Endodermal cell (in vitro differentiated cells): ENCODE measurements around the gene TMEM39A. TPM values are rescaled to one million over a fixed set of nuclear protein-coding genes. Genes with fewer than 3 reads are reported as not detected.

Source experiments
- DNase-seq: peaks from one replicate; pipeline ENCODE4 v3.0.0-alpha.2; 2017
- H3K27ac ChIP-seq: 2 replicates; pipeline ENCODE4 v1.5.1; 2013; ENCODE audit warnings: mild to moderate bottlenecking, low read depth, low read length, moderate library complexity
- H3K27me3 ChIP-seq: 2 replicates; pipeline ENCODE4 v1.6.1; 2013; ENCODE audit warnings: mild to moderate bottlenecking, low read length, moderate library complexity; ENCODE audit not compliant: insufficient read depth, control insufficient read depth, poor library complexity, severe bottlenecking
- H3K36me3 ChIP-seq: 2 replicates; pipeline ENCODE4 v1.7.0; 2013; ENCODE audit warnings: mild to moderate bottlenecking, low read length, moderate library complexity; ENCODE audit not compliant: control insufficient read depth, insufficient read depth
- H3K4me1 ChIP-seq: one replicate; pipeline ENCODE4 v1.7.0; 2013; ENCODE audit warnings: low read length; ENCODE audit not compliant: control insufficient read depth, insufficient read depth
- H3K4me3 ChIP-seq: 2 replicates; pipeline ENCODE4 v1.5.1; 2013; ENCODE audit warnings: mild to moderate bottlenecking, low read length, moderate library complexity
- H3K9ac ChIP-seq: 2 replicates; pipeline ENCODE4 v1.6.1; 2013; ENCODE audit warnings: mild to moderate bottlenecking, low read length, moderate library complexity; ENCODE audit not compliant: poor library complexity, severe bottlenecking; ENCODE audit errors: extremely low read depth
- H3K9me3 ChIP-seq: 2 replicates; pipeline ENCODE4 v1.6.1; 2013; ENCODE audit warnings: mild to moderate bottlenecking, low read length, moderate library complexity; ENCODE audit not compliant: control insufficient read depth
- H3K27ac Mint-ChIP-seq: 2 replicates; pipeline ENCODE4 v1.8.0; 2020; ENCODE audit warnings: mixed read lengths
- H3K27me3 Mint-ChIP-seq: 2 replicates; pipeline ENCODE4 v1.8.0; 2021; ENCODE audit warnings: mild to moderate bottlenecking, mixed read lengths; ENCODE audit not compliant: insufficient read depth
- H3K36me3 Mint-ChIP-seq: 2 replicates; pipeline ENCODE4 v1.8.0; 2020; ENCODE audit warnings: low read depth, mixed read lengths
- H3K4me1 Mint-ChIP-seq: 2 replicates; pipeline ENCODE4 v1.8.0; 2020; ENCODE audit warnings: mixed read lengths
- H3K4me3 Mint-ChIP-seq: 2 replicates; pipeline ENCODE4 v1.8.0; 2020; ENCODE audit warnings: mild to moderate bottlenecking, moderate library complexity, mixed read lengths
- H3K9me3 Mint-ChIP-seq: 2 replicates; pipeline ENCODE4 v1.8.0; 2020; ENCODE audit warnings: mild to moderate bottlenecking, mixed read lengths
- WGBS, 2 experiments: methylation state at CpG; one replicate each; pipeline versions ENCODE4 v1.1.5 to v1.1.7; 2013; ENCODE audit warnings: missing lambda C conversion rate in 2 of 2, mixed read lengths in 1 of 2; ENCODE audit not compliant: insufficient coverage in 1 of 2, insufficient read length in 1 of 2; 5-methylcytosine and 5-hydroxymethylcytosine counted together
- total RNA-seq, 2 donors: library from RNA; stranded (reverse); fragmentation: NEBNext Ultra II Directional in 1 of 2; extraction: Animal tissue kit (Norgen Biotek cat#: 25700) in 1 of 2; gene quantifications; 2 replicates in 1 of 2; 3 replicates in 1 of 2; pipeline ENCODE4 v1.2.1, GENCODE V29; 2021
- TF ChIP-seq, protein P1 (sequence below): fragments of 200-600 bp; sonication (generic); conservative IDR thresholded peaks from 2 replicates; pipeline ENCODE4 v1.5.0; 2021; ENCODE audit warnings: antibody characterized with exemption, mild to moderate bottlenecking

TMEM39A gene
- total RNA-seq, 2 donors from 2014 or later: 62.3 to 81.8 TPM

- Mint-ChIP-seq H3K27ac (no peak overlapping the region), H3K9me3 (no peaks in the 10 kb centered on the region), H3K4me1 (peaks cover 35% of the 10 kb centered on the region), H3K36me3 (peaks cover 2% of the 10 kb centered on the region), H3K4me3 (no peak overlapping the region), H3K27me3 (no peaks in the 10 kb centered on the region)
- no peaks in the 10 kb centered on the region for H3K9me3 ChIP-seq
- DNase-seq: no peak
- no peak overlapping the region for H3K4me3 ChIP-seq
- peaks cover 6% of the 10 kb centered on the region for H3K4me1 ChIP-seq
- WGBS, 2 experiments: 93 to 95% methylated on average over 4 to 5 of the region's 5 CpGs
- no peak overlapping the region for H3K27ac ChIP-seq
- H3K36me3 ChIP-seq: peaks cover 5% of the 10 kb centered on the region
- H3K9ac ChIP-seq: no peak overlapping the region
- H3K27me3 ChIP-seq: no peaks in the 10 kb centered on the region
- TF ChIP-seq, protein P1, sequence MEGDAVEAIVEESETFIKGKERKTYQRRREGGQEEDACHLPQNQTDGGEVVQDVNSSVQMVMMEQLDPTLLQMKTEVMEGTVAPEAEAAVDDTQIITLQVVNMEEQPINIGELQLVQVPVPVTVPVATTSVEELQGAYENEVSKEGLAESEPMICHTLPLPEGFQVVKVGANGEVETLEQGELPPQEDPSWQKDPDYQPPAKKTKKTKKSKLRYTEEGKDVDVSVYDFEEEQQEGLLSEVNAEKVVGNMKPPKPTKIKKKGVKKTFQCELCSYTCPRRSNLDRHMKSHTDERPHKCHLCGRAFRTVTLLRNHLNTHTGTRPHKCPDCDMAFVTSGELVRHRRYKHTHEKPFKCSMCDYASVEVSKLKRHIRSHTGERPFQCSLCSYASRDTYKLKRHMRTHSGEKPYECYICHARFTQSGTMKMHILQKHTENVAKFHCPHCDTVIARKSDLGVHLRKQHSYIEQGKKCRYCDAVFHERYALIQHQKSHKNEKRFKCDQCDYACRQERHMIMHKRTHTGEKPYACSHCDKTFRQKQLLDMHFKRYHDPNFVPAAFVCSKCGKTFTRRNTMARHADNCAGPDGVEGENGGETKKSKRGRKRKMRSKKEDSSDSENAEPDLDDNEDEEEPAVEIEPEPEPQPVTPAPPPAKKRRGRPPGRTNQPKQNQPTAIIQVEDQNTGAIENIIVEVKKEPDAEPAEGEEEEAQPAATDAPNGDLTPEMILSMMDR: no peak
Observed at GRCh38 chr3:119400466-119400865, 62.9 kb downstream of the TMEM39A start.

DNA sequence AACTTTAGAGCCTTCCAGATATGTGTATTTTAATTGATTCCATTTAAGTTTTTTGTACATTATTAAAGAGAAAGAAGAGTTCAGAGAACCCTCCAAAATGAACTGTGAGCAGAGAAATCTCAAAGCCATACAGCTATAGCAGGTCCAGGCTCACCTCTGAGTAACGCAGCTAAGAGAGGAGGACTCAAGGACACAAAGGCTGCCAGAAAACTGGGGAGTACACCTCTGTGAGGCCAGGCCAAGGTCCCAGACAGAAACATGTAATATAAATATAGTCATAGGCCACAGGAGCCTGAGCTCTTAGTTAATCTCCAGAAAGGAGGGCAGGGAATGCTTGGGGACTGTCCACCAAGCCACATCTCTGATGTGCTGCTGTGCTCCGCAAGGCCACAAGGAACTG lies 66.5 kb downstream of the TMEM39A start:
- Histone ChIP-seq H3K27me3 (no peaks in the 10 kb centered on the region), H3K9ac (no peak overlapping the region), H3K27ac (no peak overlapping the region), H3K4me3 (no peak overlapping the region), H3K4me1 (no peaks in the 10 kb centered on the region), H3K36me3 (no peaks in the 10 kb centered on the region), H3K9me3 (no peaks in the 10 kb centered on the region)
- Mint-ChIP-seq H3K9me3 (no peaks in the 10 kb centered on the region), H3K27me3 (no peaks in the 10 kb centered on the region), H3K4me1 (peaks cover 15% of the 10 kb centered on the region), H3K36me3 (no peaks in the 10 kb centered on the region), H3K27ac (no peak overlapping the region), H3K4me3 (no peak overlapping the region)
- TF ChIP-seq, protein P1: no peak
- no peak for DNase-seq
- 93 to 95% methylated on average over 2 of the region's 2 CpGs for WGBS, 2 experiments

DNA sequence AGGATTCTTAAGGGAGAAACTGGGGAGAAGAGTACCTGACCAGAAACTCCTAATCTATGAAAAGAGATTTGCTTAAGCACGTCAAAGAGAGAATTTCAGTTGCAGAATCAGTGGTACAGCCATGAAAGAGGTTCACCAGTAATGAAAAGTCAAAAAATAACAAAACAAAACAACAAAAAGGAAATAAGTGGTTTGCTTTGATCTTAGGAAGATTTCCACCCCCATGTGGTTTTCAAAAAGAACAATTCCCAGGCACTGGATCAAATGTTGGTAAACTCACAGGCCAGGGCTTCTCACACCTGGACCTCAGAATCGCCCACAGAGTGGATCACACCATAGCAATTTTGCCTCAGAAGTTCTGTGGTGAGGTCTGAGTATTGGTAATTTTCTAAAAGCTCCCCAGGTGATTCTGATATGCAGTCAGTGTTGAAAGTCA lies 67.5 kb downstream of the TMEM39A start:
- no peak for DNase-seq
- TF ChIP-seq, protein P1: no peak
- H3K27ac ChIP-seq: no peak overlapping the region
- Mint-ChIP-seq H3K27ac (no peak overlapping the region), H3K4me3 (no peak overlapping the region), H3K27me3 (no peaks in the 10 kb centered on the region), H3K9me3 (no peaks in the 10 kb centered on the region), H3K36me3 (no peaks in the 10 kb centered on the region), H3K4me1 (peaks cover 8% of the 10 kb centered on the region)
- H3K9me3 ChIP-seq: no peaks in the 10 kb centered on the region
- no peak overlapping the region for H3K9ac ChIP-seq
- 87 to 100% methylated on average over 2 of the region's 2 CpGs for WGBS, 2 experiments
- H3K36me3 ChIP-seq: no peaks in the 10 kb centered on the region
- no peak overlapping the region for H3K4me3 ChIP-seq
- H3K27me3 ChIP-seq: no peaks in the 10 kb centered on the region
- no peaks in the 10 kb centered on the region for H3K4me1 ChIP-seq
